Skeletal muscle satellite cell (primary cell): Measurements from ENCODE around the gene HYLS1.

Experiments
- H3K27me3 ChIP-seq: 2 replicates; pipeline ENCODE4 v1.7.0; 2013; ENCODE audit warnings: low read length; ENCODE audit not compliant: control insufficient read depth, insufficient read depth
- H3K36me3 ChIP-seq: 2 replicates; pipeline ENCODE4 v1.7.0; 2013; ENCODE audit warnings: mild to moderate bottlenecking, control low read depth, low read length; ENCODE audit not compliant: insufficient read depth
- H3K4me1 ChIP-seq: 2 replicates; pipeline ENCODE4 v1.7.0; 2013; ENCODE audit warnings: low read length; ENCODE audit not compliant: control insufficient read depth, insufficient read depth
- H3K4me2 ChIP-seq: 2 replicates; pipeline ENCODE4 v1.7.0; 2013; ENCODE audit warnings: mild to moderate bottlenecking, low read length
- H3K4me3 ChIP-seq: 2 replicates; pipeline ENCODE4 v1.7.0; 2013; ENCODE audit warnings: low read length
- H3K9ac ChIP-seq: 2 replicates; pipeline ENCODE4 v1.7.0; 2013; ENCODE audit warnings: mild to moderate bottlenecking, low read depth, low read length, moderate library complexity
- H3K9me3 ChIP-seq: replicated peaks from 2 replicates; pipeline ENCODE4 v1.7.0; 2013; ENCODE audit warnings: mild to moderate bottlenecking, control low read depth, low read length

Gene HYLS1

GRCh38 chr11:125925804-125926203 lies 38.3 kb downstream of the HYLS1 start:
- Histone ChIP-seq H3K36me3 (no peaks in the 10 kb centered on the region), H3K4me3 (no peak overlapping the region), H3K4me2 (no peak overlapping the region), H3K9me3 (no peaks in the 10 kb centered on the region), H3K9ac (no peak overlapping the region), H3K4me1 (no peaks in the 10 kb centered on the region), H3K27me3 (peaks cover 62% of the 10 kb centered on the region)

GRCh38 chr11:125926682-125927081 lies 39.2 kb downstream of the HYLS1 start:
- Histone ChIP-seq H3K4me3 (no peak overlapping the region), H3K27me3 (peaks cover 64% of the 10 kb centered on the region), H3K4me2 (no peak overlapping the region), H3K36me3 (no peaks in the 10 kb centered on the region), H3K9ac (no peak overlapping the region), H3K4me1 (no peaks in the 10 kb centered on the region), H3K9me3 (no peaks in the 10 kb centered on the region)

DNA sequence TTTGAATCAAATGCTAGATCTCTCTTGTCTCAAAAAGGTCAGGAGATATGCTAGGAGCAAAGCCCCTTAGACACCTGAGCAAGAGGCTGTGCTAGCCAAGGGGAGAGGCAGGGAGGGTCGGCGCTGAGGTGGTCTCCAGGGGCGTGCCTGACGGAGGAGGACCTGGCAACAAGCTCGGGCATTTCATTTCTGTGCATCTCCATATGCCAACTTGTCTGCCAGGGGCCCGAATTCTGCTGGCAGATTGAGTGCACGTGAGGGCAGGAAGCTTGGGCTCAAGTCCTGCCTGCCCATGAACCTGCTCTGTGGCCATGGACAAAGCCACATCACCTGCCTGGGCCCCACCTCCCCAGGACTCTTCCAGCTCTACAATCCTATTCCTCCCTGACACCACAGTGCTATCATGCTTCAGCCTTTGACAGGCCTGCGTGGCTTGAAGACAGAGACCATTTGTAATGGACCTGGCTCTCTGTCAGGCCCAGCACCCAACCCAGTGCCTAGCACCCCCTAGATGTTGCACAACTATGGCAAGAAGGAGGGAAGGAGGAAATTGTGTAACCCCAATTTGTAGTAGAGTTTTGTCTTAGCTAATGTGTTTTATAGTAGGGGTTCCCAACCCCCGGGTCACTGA lies 42.1 kb downstream of the HYLS1 start:
- Histone ChIP-seq H3K9me3 (no peaks in the 10 kb centered on the region), H3K36me3 (no peaks in the 10 kb centered on the region), H3K27me3 (peaks cover 59% of the 10 kb centered on the region), H3K4me2 (no peak overlapping the region), H3K4me3 (no peak overlapping the region), H3K4me1 (no peaks in the 10 kb centered on the region), H3K9ac (no peak overlapping the region)

DNA sequence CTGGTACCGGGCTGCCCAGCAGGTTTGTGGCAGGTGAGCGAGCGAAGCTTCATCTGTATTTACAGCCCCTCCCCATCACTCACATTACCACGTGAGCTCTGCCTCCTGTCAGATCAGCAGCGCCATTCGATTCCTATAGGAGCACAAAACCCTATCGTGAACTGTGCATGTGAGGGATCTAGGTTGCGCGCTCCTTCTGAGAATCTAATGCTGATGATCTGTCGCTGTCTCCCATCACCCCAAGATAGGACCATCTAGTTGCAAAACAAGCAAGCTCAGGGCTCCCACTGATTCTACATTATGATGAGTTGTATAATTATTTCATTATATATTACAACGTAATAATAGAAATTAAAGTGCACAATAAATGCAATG lies 42.6 kb downstream of the HYLS1 start:
- Histone ChIP-seq H3K9me3 (no peaks in the 10 kb centered on the region), H3K4me2 (no peak overlapping the region), H3K27me3 (peaks cover 55% of the 10 kb centered on the region), H3K9ac (no peak overlapping the region), H3K4me3 (no peak overlapping the region), H3K36me3 (no peaks in the 10 kb centered on the region), H3K4me1 (no peaks in the 10 kb centered on the region)

DNA sequence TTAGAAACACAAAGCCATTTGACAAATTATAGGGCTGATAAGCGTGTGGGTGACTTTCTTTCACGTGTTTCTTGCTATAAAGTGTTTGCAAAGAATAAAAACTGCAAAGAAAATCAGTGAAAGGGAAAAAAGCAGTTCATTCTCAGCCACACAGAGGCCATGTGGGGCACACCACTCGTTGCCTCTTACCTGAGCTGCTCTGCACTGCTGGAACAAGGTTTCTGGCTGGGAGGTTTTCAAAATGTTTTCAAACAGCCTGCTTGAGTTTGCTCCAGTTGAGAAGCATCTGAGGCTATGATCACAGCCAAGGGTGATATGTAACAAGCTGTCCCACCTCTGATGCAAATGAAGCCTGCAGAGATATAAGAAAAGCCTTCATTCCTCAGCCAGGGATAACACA lies 43.6 kb downstream of the HYLS1 start:
- no peaks in the 10 kb centered on the region for H3K36me3 ChIP-seq
- H3K4me3 ChIP-seq = no peak overlapping the region
- H3K9ac ChIP-seq = no peak overlapping the region
- H3K4me1 ChIP-seq = no peaks in the 10 kb centered on the region
- H3K4me2 ChIP-seq = no peak overlapping the region
- H3K27me3 ChIP-seq = peaks cover 44% of the 10 kb centered on the region
- H3K9me3 ChIP-seq = no peaks in the 10 kb centered on the region

GRCh38 chr11:125931668-125932067 lies 44.2 kb downstream of the HYLS1 start:
- H3K27me3 ChIP-seq = peaks cover 41% of the 10 kb centered on the region
- no peaks in the 10 kb centered on the region for H3K9me3 ChIP-seq
- no peak overlapping the region for H3K9ac ChIP-seq
- H3K4me1 ChIP-seq = no peaks in the 10 kb centered on the region
- H3K36me3 ChIP-seq = no peaks in the 10 kb centered on the region
- no peak overlapping the region for H3K4me2 ChIP-seq
- no peak overlapping the region for H3K4me3 ChIP-seq

- H3K9me3 ChIP-seq = no peaks in the 10 kb centered on the region
- H3K27me3 ChIP-seq = peaks cover 38% of the 10 kb centered on the region
- H3K36me3 ChIP-seq = no peaks in the 10 kb centered on the region
- H3K4me1 ChIP-seq = no peaks in the 10 kb centered on the region
- no peak overlapping the region for H3K4me2 ChIP-seq
- no peak overlapping the region for H3K4me3 ChIP-seq
- no peak overlapping the region for H3K9ac ChIP-seq
Measured at GRCh38 chr11:125932301-125932700, 44.8 kb downstream of the HYLS1 start.

DNA sequence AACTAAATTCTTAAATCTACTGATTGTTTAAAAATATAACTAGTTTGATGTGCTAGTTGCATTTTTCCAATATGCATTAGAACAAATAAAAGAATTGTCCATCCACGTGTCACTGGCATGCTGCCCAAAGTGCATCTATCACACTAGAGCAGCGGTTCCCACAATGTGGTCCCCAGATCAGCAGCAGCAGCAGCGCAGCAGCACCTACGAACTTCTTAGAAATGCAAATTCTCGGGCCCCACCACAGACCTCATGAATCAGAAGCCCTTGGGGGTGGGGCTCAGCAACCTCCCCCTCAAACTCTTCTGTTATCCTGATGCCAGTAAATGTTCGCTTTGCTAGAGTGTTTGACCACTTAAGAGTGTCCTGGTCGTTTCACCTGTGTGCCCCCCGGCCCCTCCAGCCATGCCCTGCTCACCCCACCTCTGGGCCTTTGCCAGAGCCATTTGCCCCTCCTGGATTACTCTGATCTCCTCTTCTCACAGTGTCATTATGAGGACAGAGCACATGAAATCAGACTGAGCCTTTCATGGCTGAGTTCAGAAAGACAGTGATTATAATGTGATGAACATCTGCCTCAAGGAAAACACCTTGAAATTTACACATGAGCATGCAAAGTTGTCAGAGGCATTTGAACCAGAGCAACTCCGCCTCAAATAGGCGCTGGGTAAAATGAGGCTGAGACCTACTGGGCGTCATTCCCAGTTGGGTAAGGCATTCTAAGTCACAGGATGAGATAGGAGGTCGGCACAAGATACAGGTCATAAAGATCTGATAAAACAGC lies 45.8 kb downstream of the HYLS1 start:
- H3K9ac ChIP-seq = no peak overlapping the region
- no peak overlapping the region for H3K4me3 ChIP-seq
- no peak overlapping the region for H3K4me2 ChIP-seq
- peaks cover 30% of the 10 kb centered on the region for H3K27me3 ChIP-seq
- H3K9me3 ChIP-seq = no peaks in the 10 kb centered on the region
- no peaks in the 10 kb centered on the region for H3K4me1 ChIP-seq
- no peaks in the 10 kb centered on the region for H3K36me3 ChIP-seq

DNA sequence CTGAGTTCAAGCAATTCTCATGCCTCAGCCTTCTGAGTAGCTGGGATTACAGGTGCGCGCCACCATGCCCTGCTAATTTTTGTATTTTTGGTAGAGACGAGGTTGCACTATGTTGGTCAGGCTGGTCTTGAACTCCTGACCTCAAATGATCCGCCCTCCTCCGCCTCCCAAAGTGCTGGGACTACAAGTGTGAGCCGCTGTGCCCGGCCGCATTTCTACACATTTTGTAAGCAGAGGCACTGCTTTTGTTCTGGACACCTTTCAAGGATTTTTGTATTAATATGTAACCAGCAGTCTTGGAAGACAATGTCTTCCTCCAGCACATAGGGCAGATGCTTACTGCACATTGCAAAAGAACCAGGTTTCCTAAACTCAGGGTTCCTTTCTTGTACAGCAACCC lies 47.0 kb downstream of the HYLS1 start:
- no peak overlapping the region for H3K4me2 ChIP-seq
- H3K4me3 ChIP-seq = no peak overlapping the region
- no peaks in the 10 kb centered on the region for H3K36me3 ChIP-seq
- H3K9ac ChIP-seq = no peak overlapping the region
- no peaks in the 10 kb centered on the region for H3K4me1 ChIP-seq
- peaks cover 19% of the 10 kb centered on the region for H3K27me3 ChIP-seq
- no peaks in the 10 kb centered on the region for H3K9me3 ChIP-seq

GRCh38 chr11:125935056-125935455 lies 47.6 kb downstream of the HYLS1 start:
- Histone ChIP-seq H3K9me3 (no peaks in the 10 kb centered on the region), H3K4me1 (no peaks in the 10 kb centered on the region), H3K36me3 (no peaks in the 10 kb centered on the region), H3K4me2 (no peak overlapping the region), H3K4me3 (no peak overlapping the region), H3K27me3 (peaks cover 13% of the 10 kb centered on the region), H3K9ac (no peak overlapping the region)

GRCh38 chr11:125935618-125936199 lies 48.2 kb downstream of the HYLS1 start:
- Histone ChIP-seq H3K4me3 (no peak overlapping the region), H3K4me2 (no peak overlapping the region), H3K9ac (no peak overlapping the region), H3K9me3 (no peaks in the 10 kb centered on the region), H3K27me3 (peaks cover 11% of the 10 kb centered on the region), H3K36me3 (no peaks in the 10 kb centered on the region), H3K4me1 (no peaks in the 10 kb centered on the region)

- H3K36me3 ChIP-seq = no peaks in the 10 kb centered on the region
Measured at GRCh38 chr11:125938418-125938817, 51.0 kb downstream of the HYLS1 start.

More at GRCh38 chr11:125938418-125938817, 51.0 kb downstream of the HYLS1 start:
- Histone ChIP-seq H3K4me1 (peaks cover 3% of the 10 kb centered on the region), H3K9ac (no peak overlapping the region), H3K9me3 (no peaks in the 10 kb centered on the region), H3K4me2 (no peak overlapping the region), H3K4me3 (no peak overlapping the region), H3K27me3 (no peaks in the 10 kb centered on the region)
